HG03354 (cell line): Measurements from ENCODE around the gene CLEC2L.
"Not testable (repeated sequence)": the region's sequence is repeated elsewhere in the genome, so short reads cannot be mapped to it uniquely, and the experiment has no call there.

ENCODE experiments used
- ATAC-seq: cut with Tn5 transposase; IDR thresholded peaks from one replicate; pipeline ENCODE4 v1.9.1; 2021; ENCODE audit warnings: mild to moderate bottlenecking; ENCODE audit not compliant: unreplicated experiment, poor library complexity, severe bottlenecking

The CLEC2L gene

DNA sequence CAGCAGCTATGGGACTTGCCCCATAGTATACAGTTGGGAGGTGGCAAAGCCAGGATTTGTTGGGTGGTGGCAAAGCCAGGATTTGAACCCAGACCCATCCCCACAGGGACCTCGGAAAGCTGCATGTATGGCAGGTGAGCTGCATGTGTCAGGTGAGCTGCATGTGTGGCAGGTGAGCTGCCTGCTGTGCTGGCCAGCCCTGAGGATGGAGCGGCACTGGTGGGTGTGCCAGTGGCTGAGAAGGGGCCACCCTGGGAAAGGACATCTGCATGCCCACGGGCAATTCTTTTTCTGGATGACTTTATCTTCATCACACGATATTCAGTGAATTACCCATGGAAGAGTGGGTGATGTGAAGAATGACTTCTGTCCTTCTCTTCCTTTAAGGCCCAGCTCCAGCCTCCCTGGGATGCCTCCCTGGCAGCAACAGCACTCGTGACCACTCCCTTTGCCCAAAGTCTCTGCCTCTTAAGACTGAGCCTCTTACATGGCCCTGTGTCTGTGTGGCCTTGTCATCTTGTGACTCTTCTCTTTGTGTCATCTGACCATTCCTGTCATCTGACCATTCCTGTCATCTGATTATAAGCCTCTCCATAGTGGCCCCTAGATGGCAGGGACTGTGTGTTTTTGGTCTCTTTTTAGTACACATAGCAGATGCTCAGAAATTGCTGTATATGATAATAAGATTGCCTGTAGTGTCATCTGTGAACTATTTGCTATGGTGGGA is 25.0 kb downstream of the CLEC2L start:
- ATAC-seq: no peak

DNA sequence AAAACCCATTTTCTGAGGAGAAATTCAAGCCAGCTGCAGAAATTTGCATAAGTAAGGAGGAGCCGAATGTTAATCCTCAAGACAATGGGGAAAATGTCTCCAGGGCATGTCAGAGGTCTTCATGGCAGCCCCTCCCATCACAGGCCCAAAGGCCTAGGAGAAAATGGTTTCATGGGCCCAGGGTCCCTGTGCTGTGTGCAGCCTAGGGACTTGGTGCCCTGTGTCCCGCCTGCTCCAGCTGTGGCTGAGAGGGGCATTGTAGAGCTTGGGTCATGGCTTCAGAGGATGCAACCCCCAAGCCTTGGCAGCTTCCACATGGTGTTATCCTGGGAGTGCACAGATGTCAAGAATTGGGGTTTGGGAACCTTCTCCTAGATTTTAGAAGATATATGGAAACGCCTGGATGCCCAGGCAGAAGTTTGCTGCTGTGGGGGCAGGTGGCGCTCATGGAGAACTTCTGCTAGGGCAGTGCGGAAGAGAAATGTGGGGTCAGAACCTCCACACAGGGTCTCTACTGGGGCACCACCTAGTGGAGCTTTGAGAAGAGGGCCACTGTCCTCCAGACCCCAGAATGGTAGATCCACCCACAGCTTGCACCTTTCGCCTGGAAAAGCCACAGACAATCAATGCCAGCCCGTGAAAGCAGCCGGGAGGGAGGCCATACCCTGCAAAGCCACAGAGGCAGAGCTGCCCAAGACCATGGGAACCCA is 30.7 kb downstream of the CLEC2L start:
- not testable (repeated sequence) for ATAC-seq

DNA sequence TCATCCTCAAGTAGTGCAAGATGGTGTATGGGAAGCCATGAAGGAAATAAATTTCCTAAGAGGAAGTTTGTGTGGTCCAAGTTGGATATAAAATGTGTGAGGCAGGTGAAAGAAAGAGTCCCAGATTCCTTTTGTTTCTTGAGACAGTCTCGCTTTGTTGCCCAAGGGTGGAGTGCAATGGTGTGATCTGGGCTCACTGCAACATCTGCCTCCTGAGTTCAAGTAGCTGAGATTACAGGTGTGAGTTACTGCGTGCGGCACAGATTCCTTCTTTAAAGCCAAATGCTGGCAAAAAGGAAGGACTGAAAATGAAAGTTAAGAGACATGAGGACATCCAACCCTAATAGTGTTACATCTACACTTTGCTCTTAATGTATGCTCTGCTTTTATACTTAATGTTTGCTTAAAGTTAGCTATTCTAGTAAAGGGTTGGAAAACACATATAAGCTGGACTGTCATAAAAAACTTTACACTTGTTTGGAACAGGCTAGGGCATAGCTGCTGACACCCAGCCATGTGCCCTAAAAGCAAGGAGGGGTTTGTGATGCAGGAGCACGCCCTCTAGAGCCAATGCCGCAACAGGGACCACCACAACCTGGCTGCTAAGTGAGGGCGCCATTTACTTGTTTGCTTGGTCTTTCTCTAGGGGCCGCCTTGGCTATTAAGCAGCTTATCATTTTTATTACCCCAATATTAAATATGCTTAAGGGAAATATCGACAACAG is 34.5 kb downstream of the CLEC2L start:
- ATAC-seq: no peak

DNA sequence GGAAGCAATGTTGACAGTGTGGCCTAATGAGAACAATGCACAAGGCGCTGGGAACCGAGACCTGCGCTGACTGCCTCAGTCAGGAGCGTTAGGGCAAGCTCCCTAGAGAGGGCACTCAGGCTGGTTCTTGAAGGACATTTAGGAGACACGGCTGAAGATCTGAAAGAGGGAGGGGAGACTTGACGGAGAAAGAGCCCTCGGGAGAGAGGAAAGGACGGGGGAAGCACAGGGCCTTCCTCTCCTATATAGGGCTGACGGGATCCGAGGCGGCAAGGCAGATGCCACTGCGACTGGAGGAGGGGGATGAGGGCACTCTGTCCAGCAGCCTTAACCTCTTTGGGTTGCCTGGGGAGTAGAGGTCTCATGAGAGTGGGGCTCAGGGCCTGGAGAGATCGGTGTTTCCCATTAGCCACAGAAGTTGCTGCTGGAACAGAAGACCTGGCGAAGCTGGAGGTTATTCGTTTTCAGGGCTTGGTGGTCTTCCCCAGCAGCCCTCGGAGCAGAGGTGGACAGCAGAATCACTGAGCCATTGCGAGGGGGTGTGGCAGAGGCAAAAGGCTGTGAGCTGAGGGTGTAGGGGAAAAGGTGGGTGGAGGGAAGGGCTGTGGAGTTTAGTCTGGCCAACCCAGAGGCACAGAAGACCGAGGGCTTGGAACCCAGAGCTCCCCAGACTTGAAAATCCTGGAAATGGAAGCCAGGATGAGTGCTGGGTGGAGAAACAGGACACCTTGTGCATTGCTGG is 36.0 kb downstream of the CLEC2L start:
- no peak for ATAC-seq

DNA sequence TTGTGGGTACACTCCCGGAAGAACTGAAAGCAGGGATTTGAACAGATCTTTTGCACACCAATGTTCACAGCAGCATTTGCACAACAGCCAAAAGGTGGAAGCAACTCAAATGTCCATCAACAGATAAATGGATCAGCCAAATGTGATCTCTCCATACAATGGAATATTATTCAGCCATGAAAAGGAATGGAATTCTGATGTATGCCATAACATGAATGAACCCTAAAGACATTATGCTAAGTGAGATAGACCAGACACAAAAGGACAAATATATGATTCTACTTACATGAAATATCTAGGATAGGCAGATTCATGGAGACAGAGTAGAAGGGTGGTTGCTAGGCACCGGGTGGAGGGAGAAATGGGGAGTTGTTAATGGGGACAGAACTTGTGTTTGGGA is 36.7 kb downstream of the CLEC2L start:
- no peak for ATAC-seq

DNA sequence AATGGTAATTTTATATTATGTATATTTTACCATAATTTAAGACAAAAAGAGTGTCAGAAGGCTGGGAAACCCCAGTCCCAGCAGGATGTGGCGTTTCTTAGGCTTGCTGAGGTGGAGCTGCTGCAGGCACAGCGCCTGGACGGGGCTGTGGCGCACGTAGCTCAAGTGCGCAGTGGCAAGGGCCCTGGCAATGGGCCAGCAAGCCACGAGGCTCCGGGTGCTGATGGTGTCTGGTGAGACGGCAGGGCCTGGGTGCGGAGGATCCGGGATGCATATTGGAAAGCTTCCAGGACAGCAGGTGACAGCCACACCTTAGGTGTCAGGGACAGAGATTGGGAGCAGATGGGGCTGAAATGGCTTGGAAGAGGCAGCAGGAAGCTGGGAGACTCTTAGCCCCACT is 37.2 kb downstream of the CLEC2L start:
- ATAC-seq: no peak

- no peak for ATAC-seq
These were observed 39.0 kb downstream of the CLEC2L start for GRCh38 chr7:139562491-139562890.

- no peak for ATAC-seq
These were observed 39.6 kb downstream of the CLEC2L start for GRCh38 chr7:139562961-139563565.

- ATAC-seq: no peak
These were observed 40.4 kb downstream of the CLEC2L start for GRCh38 chr7:139563856-139564255.

DNA sequence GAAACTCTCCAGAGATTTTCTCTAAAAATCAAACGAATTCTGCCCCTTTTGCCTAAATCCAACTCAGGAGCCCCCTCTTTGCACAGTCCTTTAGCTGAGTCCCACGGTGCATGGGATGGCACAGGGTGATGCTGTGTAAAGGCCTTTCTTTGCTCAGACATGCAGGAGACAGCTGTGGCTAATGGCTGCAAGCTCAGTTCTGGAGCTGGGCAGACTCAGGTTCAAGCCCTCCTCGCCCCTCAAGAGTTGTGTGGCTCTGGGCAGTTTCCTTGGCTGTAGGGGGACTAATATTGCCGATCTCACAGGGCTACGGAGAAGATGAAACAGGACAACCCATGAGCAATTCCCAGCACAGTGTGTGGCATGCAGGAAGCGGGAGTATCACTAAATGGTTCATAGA is 42.6 kb downstream of the CLEC2L start:
- no peak for ATAC-seq

DNA sequence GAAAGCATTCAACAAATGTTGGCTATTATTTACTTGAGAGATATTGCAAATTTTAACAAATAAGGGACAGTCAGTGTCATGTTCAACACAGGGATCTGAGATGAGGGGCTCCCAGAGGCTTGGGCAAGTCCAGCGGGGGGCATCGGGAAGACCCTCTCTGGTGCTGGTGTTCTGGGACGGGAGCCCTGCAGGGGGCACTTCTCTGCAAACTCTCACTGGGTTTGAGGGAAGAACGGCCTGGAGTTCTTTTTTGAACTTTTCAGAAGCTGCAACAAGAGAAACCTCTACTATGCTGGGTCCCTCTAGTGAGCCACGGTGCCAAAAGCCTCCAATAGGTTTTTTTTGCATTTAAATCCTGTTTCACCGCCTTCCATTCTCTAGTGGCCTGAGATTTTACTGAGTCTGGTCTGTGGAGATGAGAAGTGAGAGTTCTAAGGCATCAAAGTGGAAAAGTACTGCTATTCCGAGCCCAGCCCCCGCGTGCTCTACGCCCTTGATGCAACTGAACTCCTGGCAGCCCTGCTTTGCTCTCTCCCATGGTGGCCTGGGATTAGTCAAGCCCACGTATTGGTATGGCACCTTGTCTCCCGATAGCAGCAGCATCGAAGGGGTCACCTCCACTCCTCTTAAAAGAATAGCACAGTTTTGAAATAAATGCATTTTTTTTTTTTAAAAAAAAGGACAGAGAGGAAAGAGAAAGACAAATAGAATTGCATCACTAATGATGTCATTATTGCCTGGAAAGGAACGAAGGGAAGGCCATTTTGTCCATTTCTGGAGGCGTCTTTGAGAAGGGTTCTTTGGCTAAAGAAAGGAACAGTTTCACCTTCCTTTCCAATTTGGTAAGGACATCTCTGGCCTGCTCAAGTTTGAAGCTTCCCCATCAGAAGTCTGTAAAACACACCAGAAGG is 43.5 kb downstream of the CLEC2L start:
- no peak for ATAC-seq

DNA sequence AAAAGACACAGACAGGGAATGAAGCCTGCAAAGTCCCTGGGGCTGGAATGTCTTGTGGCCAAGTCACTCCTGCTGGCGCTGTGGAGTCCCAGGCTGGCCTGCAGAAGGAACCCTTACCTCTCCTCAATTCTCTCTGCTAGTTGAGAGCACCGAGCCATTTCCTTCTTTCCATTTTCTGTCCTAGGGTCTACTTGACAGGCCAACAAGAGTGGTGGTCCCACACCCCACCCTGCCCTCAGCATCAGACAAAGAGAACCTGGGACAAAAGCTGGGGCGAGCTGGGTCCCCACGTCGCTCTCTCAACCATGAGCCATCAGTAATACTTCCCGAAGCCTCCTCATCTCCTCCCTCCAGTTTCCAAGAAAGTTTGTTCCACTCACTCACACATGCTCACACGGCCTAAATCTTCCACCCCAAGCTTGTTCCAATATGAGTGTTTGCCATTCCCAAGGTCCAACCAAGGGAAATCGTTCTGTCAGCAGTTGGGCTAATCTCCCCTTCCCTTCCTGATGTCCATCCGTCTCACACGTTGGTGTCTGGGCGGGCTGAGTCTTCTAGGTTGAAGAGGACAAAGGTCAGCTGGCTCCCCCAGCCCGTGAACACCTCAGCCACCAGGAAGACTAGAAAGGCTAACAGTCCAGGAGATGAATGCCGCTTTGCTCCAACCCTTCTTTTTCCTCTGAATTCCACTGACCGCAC is 44.3 kb downstream of the CLEC2L start:
- no peak for ATAC-seq

DNA sequence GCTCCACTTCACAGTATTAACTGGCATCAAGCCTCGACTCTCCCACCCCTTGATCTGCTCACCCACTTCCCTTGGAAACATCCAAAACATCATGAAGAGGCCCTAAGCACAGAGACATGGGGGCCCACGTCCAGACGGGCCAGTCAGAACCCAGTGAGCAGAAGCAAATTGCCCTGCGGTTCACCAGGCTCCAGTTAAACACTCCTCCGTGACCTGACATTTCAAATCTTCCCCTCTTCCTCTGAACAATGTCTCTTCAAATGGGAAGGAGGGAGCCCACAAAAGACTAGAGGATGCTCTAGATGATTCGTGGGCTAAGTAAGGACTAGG is 44.8 kb downstream of the CLEC2L start:
- no peak for ATAC-seq

DNA sequence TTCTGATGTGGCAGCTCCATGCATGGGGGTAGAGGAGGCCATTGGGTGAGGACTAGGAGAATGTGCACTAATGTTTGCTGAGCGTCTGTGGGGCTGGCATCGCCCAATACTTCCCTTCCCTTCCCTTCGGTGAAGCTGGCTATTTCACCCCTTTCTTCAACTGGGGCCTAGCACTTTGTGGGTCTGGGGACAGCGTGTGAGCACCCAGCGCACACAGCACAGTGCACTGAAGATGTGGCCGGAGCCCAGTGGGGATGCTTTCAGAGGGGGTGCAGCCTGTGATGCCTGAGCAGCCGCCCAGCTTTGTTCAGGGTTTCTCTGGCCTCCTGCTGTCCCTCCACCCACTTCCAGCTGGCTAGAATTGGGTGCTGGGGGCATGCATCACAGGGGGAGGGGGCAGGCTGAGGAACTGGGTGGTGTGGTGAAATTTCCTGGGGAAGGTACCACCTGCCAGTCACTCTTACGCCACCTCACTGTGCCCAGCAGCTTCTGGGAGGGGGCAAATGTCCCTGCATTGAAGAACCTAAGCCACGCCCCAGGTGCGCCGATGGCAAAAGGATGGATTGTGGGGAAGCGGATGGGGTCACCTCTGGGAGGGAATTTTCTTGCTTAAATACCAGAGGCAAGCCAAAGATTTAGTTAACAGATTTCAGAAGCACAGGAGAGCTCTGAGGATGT is 45.5 kb downstream of the CLEC2L start:
- ATAC-seq: no peak

- ATAC-seq: no peak
These were observed 46.6 kb downstream of the CLEC2L start for GRCh38 chr7:139570119-139570518.

DNA sequence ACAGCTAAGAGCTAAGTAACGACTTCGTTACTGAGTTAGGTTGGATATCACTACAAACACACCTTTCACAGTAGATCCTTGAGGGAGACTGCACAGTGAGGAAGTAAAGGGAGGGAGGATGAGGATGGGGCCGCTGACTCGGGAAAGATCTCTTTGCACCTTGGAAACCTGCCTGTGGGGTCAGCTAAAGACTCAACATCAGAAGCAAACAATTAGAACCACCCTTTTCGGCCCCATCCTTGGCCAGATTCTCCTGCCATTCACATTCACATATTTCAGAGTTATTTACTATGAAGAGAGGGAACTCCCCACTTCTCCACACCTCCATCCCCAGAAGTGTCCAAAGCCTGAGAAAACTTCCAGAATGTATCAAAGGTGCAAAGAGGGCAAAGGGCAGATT is 47.1 kb downstream of the CLEC2L start:
- no peak for ATAC-seq

DNA sequence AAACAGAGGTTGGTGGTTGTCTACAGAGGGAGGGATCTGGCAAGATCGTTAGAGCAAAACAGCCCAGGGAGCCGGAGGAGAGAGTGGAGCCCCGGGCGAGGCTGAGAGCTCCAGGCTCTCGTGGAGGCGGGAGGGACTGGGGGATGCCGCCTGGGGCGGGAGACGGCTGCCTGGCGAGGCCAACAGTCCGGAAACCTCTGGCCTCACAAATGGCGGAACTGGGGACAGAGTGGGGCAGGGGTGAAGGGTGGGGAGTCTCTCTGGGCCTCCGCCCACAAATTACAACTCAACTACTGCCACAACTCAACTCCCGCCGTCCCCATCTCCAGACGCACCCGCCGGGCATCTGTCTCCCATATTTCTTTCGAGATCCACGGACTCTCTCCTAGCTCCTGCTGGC is 47.7 kb downstream of the CLEC2L start:
- ATAC-seq: no peak

DNA sequence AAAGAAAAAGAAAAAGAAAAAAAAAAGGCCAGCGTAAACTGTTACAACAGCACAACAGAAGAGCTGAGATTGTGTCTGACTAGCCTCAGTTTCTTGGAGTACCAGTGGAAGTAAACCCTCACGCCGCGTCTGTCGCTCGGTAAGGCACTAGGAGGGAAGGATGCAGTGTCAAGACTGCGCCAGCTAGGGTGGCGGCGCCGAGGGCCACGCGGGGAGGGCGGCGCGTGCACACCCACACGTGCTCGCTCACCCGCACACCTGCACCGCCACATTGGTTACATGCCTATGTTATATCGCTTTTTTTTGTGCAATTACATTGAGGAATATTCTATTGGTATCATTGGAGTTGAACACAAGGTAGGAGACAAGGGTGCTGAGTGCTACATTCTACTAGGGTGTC is 48.2 kb downstream of the CLEC2L start:
- ATAC-seq: no peak
